Stimulated activated CD8-positive, alpha-beta memory T cell treated with anti-CD3 and anti-CD28 coated beads, Interleukin-15, amount 100 ng/mL, for 4 hours (primary cell): ENCODE results near the gene HINT1.
"Not testable (repeated sequence)": the region's sequence is repeated elsewhere in the genome, so short reads cannot be mapped to it uniquely, and the experiment has no call there.

Experiments
- DNase-seq, 2 donors: peaks; one replicate each; pipeline ENCODE4 v3.0.0-alpha.2; 2020; ENCODE audit warnings: low read depth in 2 of 2

The HINT1 gene

DNA sequence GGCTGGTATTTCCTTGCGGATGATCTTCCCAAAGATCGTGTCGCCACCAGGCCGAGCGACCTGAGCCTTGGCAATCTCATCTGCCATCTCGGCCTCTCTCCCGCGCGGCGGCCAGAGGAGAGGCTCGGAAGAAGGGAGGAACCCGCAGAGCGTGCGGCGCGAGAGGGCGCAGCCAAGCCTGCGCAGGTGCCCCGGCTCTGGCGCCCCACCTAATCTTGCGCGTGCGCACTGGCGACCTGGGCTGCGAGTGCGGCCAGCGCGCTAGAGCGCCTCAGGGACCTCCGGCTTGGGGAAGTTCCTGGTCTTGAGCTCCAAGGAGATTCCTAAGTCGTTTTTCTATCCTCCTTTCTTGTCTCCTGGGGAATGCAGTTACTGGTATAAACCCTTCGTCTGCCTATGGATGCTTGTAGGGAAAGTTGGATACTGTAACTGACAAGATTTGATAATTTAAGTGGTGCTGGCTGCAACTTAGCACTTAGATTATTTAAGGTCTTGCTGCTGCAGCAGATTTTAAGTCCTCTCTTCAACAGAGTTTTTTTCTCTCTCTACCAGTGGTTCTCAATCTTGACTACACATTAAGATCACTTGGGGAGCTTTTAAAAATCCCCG is at the start of gene HINT1:
TSS of gene HINT1 (minus strand) at position 138 of the 609 bp plus-strand sequence. CDS start at position 87, 51 bp downstream.
- peak; percentile 79 to 85 for DNase-seq

DNA sequence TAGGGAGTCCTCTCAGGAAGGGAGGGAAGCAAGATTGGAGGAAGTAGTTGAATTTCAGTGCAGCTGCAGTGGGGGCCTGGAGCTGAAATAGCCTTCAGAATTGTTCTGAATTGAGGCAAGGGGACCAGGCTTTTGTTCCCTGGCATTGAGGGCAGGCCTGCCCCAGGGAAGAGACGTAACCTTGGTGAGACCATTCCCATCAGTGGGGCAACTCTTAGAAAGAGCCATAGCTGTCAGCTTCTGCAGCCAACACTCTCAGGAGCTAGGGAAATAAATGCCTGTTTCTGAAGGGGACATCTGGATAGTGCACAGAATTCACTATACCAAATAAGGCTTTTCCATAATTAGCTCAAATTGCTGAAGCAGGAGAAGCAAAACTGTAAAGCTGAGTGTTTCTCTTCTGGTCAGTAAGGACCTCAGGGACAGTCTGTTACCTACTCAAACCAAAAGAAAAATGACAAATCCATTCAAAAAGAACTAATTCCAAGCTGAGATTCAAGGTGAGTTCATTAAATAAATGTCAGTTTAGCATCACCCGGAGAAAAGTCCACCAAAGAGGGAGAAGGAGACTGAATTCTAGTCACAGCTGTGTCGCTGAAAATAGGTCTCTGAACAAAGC is 49.7 kb upstream of the HINT1 start:
- no peak for DNase-seq

GRCh38 chr5:131212471-131213021 is 47.5 kb upstream of the HINT1 start:
- no peak for DNase-seq

DNA sequence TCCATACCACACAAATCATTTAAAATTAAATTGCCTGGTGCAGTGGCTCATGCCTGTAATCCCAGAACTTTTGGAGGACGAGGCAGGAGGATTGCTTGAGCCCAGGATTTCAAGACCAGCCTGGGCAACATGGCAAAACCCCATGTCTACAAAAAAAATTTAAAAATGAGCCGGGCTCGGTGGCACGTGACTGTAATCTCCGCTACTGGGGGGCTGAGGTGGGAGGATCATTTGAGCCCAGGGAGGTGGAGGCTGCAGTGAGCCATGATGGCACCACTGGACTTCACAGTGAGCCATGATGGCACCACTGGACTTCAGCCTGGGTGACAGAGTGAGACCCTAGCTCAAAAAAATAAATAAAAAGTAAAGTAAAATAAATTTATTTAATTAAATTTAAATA is 46.6 kb upstream of the HINT1 start:
- DNase-seq = no peak

- no peak for DNase-seq
Measured at GRCh38 chr5:131210151-131210510, 45.1 kb upstream of the HINT1 start.

DNA sequence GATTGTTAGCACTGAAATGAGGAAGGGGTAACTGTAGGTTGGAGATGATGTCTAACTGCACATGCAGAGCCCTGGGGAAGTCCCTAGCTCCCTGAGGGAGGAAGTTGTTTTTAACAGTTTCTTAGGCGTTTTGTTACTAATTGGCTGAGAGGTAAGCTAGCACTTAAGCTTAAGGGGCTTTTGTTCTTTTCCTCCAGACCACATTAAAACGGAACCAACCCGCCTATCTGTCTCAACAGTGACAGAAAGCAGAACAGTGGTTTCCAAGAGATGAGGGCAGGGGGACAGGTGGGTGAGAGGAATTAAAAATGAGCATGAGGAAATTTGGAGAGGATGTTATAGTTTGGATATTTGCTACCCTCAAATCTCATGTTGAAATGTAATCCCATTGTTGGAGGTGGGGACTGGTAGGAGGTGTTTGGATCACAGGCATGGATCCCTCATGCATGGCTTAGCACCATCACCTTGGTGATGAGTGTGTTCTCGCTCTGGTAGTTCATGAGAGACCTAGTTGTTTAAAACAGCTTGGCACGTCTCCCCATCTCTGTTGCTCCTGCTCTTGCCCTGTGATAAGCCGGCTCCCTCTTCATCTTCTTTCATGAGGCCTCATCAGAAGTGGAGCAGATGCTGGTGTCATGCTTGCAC is 44.6 kb upstream of the HINT1 start:
- peak; percentile 13 to 24 for DNase-seq

DNA sequence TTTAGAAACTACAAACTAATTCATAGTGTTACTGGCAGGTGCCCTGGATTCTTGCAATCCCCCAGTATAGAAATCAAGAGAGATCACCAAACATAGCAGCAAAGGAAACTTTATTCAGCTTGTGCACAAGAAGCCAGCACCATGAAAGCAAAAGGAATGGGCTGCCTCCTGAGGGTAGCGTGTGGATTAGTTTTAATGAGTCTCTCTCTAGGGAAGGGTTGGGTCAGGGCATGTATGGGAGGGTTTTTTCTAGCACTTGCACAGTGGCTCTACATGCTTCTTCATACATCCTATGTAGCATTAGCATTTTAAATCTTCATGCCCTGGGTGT is 44.1 kb upstream of the HINT1 start:
- DNase-seq = no peak

GRCh38 chr5:131206772-131207171 is 41.7 kb upstream of the HINT1 start:
- no peak for DNase-seq

DNA sequence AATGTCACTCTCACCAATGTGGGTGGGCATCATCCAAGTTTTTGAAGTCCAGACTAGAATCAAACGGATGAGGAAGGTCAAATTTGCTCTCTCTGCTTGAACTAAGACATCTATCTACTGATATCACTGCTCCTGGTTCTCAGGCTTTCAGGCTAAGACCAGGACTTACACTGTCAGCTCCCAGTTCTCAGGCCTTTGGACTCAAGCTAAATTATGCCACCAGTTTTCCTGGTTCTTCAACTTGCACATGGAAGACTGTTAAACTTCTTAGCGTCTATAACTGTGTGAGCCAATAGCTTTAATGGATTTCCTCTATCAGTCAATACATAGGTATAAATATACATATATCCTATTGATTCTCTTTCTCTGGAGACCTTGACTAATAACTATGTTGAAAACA is 41.0 kb upstream of the HINT1 start:
- DNase-seq = no peak

- no peak for DNase-seq
Measured at GRCh38 chr5:131204964-131205363, 39.9 kb upstream of the HINT1 start.

GRCh38 chr5:131200560-131200959 is 35.5 kb upstream of the HINT1 start:
- no peak for DNase-seq

DNA sequence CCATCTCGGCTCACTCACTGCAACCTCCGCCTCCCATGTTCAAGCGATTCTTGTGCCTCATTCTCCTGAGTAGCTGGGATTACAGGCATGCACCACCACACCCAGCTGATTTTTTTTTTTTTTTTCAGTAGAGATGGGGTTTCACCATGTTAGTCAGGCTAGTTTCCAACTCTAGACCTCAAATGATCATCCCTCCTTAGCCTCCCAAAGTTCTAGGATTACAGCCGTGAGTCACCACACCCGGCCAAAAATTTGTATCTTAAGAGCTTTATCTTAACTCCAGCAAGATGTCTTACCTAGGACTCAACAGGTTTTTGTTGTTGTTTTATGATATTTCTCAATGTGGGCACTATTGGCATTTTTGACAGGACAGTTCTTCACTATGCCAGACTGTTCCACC is 33.6 kb upstream of the HINT1 start:
- no peak for DNase-seq

DNA sequence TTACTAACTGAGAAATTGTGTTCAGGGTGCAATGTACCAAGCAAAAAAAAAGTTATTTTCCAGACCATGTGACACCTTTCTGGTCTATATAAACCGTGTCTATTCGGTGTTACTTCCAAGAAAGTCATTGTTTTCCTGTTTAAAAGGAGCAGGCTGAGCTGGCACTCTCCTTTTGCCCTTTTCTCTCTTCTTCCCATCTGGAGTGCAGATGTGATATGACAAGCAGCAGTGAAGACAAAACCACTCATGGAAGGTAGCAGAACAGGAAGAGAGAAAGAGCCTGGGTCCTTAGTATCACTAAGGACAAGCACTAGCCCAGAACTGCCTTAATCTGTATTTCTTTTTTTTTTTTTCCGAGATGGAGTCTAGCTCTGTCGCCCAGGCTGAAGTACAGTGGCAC is 31.3 kb upstream of the HINT1 start:
- DNase-seq = no peak

DNA sequence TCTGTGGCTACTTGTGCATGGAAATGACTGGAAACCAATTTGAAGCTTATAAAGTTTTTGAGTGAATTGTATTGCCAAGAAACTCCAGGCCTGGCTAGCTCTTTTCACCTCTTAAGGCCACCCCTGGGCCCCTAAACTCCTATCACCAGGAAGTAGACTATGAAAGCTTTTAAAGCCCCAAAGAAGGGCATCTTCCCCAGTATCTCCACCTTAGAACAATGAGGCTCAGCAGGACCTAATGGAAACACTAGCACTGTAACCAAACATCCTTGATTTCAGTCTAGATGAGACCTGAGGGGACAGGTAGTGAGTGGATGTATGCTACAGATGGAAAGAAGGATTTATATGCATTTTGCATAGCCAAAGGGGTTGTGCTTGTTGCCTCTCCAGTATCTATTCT is 30.6 kb upstream of the HINT1 start:
- DNase-seq = no peak

- no peak for DNase-seq
Measured at GRCh38 chr5:131194725-131195124, 29.7 kb upstream of the HINT1 start.

DNA sequence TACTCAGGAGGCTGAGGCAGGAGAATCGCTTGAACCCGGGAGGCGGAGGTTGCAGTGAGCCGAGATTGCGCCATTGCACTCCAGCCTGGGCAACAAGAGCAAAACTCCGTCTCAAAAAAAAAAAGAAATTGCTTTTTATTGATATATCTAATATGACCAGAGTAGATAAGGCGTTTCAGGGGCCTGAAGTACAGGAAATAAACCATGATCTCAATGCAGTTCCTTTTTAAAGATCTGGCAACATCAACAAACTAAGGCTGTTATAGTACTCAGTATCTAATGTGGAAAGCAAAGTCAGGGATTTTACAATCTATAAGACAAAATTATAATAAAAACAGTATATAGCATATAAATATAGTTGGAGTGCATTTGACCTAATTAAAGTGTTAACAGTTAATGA is 28.8 kb upstream of the HINT1 start:
- not testable (repeated sequence) for DNase-seq

DNA sequence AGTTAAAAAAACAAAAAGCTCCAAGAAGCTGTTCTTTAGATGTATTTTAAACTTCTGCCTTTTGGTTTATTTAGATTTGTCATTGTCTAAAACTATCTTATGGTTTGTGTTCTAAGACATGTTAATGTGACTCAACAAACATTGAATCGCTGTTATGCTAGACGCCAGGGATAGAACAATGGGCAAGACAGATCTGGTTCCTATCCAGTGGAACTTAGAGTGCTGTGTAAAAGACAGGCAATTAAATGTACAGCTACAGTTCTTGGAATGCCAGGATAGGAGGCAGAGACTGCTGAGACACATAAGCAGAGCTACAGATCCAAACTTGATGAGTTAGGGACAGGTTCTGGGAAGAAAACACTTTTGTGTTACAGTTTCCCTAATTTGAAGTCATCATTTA is 28.1 kb upstream of the HINT1 start:
- no peak for DNase-seq

DNA sequence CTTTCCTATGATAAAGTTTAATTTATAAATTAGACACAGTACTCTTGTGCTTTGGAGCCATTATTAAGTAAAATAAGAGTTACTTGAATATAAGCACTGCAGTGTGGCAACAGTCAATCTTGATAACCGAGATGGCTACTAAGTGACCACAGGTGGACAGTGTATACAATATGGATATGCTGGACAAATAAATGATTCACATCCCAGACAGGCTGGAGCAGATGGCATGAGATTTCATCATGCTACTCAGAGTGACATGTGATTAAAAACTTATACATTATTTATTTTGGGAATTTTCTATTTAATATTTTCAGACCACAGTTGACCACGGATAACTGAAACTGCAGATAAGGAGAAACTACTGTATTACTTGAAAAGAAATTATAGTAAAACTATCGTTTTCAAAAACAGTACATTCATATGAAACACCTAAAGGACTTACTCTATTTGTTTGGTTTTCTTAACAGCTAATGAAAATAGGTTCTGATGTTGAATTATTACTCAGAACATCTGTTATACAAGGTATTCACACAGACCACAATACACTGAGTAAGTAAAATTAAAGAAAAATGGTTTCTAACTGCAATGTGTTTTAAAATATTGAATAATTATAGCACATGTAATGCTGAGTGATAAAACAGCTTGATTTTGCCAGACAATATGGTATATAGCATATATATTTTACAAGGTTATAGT is 21.7 kb upstream of the HINT1 start:
- no peak for DNase-seq

DNA sequence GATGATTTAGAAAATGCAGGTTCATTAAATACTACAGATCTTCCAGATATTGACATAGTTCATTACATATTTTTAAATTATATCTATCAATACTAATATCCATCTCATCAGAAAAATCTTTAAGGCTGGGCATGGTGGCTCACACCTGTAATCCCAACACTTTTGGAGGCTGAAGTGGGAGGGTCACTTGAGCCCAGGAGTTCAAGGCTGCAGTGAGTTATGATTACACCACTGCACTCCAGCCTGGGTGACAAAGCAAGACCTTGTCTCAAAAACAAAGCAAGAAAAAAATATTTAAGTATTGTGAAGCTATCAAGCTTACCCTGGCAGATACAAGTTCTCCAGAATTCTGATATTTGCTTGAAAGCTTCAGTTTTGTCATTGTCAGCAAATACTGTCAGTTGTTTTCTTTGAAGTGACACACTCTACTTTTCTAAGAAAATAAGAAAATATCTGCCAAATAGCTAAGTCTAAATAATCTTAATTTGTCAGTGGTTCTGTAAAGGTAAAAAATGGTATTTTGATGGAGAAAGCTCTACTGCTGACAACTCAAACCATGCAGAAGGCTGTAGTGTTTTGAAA is 20.6 kb upstream of the HINT1 start:
- no peak for DNase-seq

GRCh38 chr5:131182839-131183238 is 17.8 kb upstream of the HINT1 start:
- no peak for DNase-seq

GRCh38 chr5:131180407-131180806 is 15.4 kb upstream of the HINT1 start:
- no peak for DNase-seq

GRCh38 chr5:131171276-131171810 is 6.3 kb upstream of the HINT1 start:
- DNase-seq = no peak
